GM18511 (cell line): ENCODE data around the gene MIER1.
A peak's percentile ranks its signal among the peaks of the same experiment; 100 is the strongest.

Experiments
- ATAC-seq: cut with Tn5 transposase; IDR thresholded peaks from one replicate; pipeline ENCODE4 v1.9.1; 2021; ENCODE audit warnings: mild to moderate bottlenecking, moderate library complexity; ENCODE audit not compliant: unreplicated experiment

Gene MIER1

GRCh38 chr1:66996018-66996682, 71.4 kb downstream of the MIER1 start:
- peak; percentile 84 for ATAC-seq

GRCh38 chr1:66998972-66999371, 74.2 kb downstream of the MIER1 start:
- ATAC-seq, result no peak

- no peak for ATAC-seq
Measured at GRCh38 chr1:66999640-67000400, 75.0 kb downstream of the MIER1 start.

GRCh38 chr1:67001682-67002425, 77.1 kb downstream of the MIER1 start:
- no peak for ATAC-seq

GRCh38 chr1:67004176-67004575, 79.4 kb downstream of the MIER1 start:
- no peak for ATAC-seq

GRCh38 chr1:67005068-67005467, 80.3 kb downstream of the MIER1 start:
- ATAC-seq, result no peak

GRCh38 chr1:67009792-67010191, 85.0 kb downstream of the MIER1 start:
- no peak for ATAC-seq

- no peak for ATAC-seq
Measured at GRCh38 chr1:67013573-67013972, 88.8 kb downstream of the MIER1 start.

GRCh38 chr1:67018574-67018973, 93.8 kb downstream of the MIER1 start:
- ATAC-seq, result no peak

- no peak for ATAC-seq
Measured at GRCh38 chr1:67019121-67019520, 94.3 kb downstream of the MIER1 start.

- no peak for ATAC-seq
Measured at GRCh38 chr1:67019600-67020136, 94.9 kb downstream of the MIER1 start.

GRCh38 chr1:67020304-67020703, 95.5 kb downstream of the MIER1 start:
- no peak for ATAC-seq

GRCh38 chr1:67020765-67021164, 96.0 kb downstream of the MIER1 start:
- no peak for ATAC-seq

- no peak for ATAC-seq
Measured at GRCh38 chr1:67029472-67029871, 104.7 kb downstream of the MIER1 start.

GRCh38 chr1:67031121-67031858, 106.5 kb downstream of the MIER1 start:
- no peak for ATAC-seq

GRCh38 chr1:67031859-67032247, 107.1 kb downstream of the MIER1 start:
- no peak for ATAC-seq
